NK-92 treated with Interleukin-12 subunit alpha and Interleukin-12 subunit beta, amount 100 ng/mL, for 24 hours (cell line): ENCODE measurements around the gene RPUSD1.

Experiments
- DNase-seq: peaks from one replicate; lab custom pipeline; 2025; lab: John Stamatoyannopoulos, UW

RPUSD1 gene

GRCh38 chr16:819336-820043 is 31.3 kb upstream of the RPUSD1 start:
- DNase-seq: no peak

- no peak for DNase-seq
These were observed 30.4 kb upstream of the RPUSD1 start for GRCh38 chr16:818592-818991.

GRCh38 chr16:818132-818531 is 30.0 kb upstream of the RPUSD1 start:
- DNase-seq: no peak

- no peak for DNase-seq
These were observed 29.1 kb upstream of the RPUSD1 start for GRCh38 chr16:817001-817906.

- no peak for DNase-seq
These were observed 27.7 kb upstream of the RPUSD1 start for GRCh38 chr16:815861-816260.

GRCh38 chr16:814974-815373 is 26.8 kb upstream of the RPUSD1 start:
- DNase-seq: no peak

GRCh38 chr16:813916-814412 is 25.8 kb upstream of the RPUSD1 start:
- no peak for DNase-seq

- no peak for DNase-seq
These were observed 25.2 kb upstream of the RPUSD1 start for GRCh38 chr16:813204-813915.

GRCh38 chr16:808085-808386 is 19.9 kb upstream of the RPUSD1 start:
- no peak for DNase-seq

- peak; percentile 57 for DNase-seq
These were observed 19.3 kb upstream of the RPUSD1 start for GRCh38 chr16:807347-808084.

GRCh38 chr16:805474-805873 is 17.3 kb upstream of the RPUSD1 start:
- DNase-seq: no peak

GRCh38 chr16:804193-805048 is 16.2 kb upstream of the RPUSD1 start:
- DNase-seq: no peak

GRCh38 chr16:803754-804080 is 15.5 kb upstream of the RPUSD1 start:
- no peak for DNase-seq

GRCh38 chr16:802914-803753 is 15.0 kb upstream of the RPUSD1 start:
- DNase-seq: no peak

GRCh38 chr16:802461-802860 is 14.3 kb upstream of the RPUSD1 start:
- DNase-seq: no peak

- DNase-seq: no peak
These were observed 13.6 kb upstream of the RPUSD1 start for GRCh38 chr16:801584-802363.

GRCh38 chr16:800834-801511 is 12.8 kb upstream of the RPUSD1 start:
- DNase-seq: no peak

GRCh38 chr16:799948-800833 is 12.0 kb upstream of the RPUSD1 start, which contains the start of gene GNG13:
Gene GNG13 (minus strand): TSS chr16:800734. CDS start chr16:799077, 1,657 bp downstream.
- DNase-seq: no peak
